Astrocyte (in vitro differentiated cells and primary cell): ENCODE measurements around the gene KCP.

ENCODE experiments used
- EZH2 ChIP-seq: IDR thresholded peaks from 2 replicates; pipeline ENCODE4 v1.6.1; 2012; ENCODE audit warnings: mild to moderate bottlenecking, low read length, inconsistent platforms; ENCODE audit not compliant: insufficient read depth
- TF ChIP-seq, protein P1 (sequence below): IDR thresholded peaks from 2 replicates; pipeline ENCODE4 v1.5.1; 2011; ENCODE audit warnings: low read depth, mild to moderate bottlenecking, inconsistent platforms, low read length, moderate library complexity; ENCODE audit not compliant: insufficient read depth

DNA sequence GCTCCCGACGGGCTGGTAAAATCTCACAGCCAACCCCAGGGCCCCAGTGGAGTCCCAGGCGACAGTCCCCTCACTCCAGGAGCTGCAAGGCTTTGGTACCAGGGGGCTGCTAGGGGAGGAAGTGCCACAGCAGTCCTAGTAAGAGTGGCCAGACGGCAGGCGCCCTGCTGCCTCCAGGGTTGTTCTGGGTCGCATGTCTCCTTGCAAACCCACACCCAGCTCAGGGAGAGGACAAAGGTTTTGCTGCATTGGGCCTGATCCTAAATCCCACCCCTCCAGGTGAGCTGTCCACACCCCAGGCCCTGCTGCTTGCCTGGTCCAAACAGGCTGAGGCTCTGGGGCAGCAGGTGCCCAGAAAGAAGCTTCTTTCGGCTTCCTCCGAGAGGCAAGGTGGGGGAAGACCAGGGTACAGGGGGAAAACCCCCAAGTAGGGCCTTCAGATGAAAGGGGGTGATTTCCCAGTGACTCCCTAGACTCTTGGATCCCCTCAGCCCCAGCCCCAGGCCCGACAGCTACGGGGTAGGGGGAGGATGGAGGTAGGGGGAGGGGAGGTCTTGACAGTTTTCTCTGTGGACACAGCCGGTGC lies 4.2 kb upstream of the KCP start:
- TF ChIP-seq, protein P1, sequence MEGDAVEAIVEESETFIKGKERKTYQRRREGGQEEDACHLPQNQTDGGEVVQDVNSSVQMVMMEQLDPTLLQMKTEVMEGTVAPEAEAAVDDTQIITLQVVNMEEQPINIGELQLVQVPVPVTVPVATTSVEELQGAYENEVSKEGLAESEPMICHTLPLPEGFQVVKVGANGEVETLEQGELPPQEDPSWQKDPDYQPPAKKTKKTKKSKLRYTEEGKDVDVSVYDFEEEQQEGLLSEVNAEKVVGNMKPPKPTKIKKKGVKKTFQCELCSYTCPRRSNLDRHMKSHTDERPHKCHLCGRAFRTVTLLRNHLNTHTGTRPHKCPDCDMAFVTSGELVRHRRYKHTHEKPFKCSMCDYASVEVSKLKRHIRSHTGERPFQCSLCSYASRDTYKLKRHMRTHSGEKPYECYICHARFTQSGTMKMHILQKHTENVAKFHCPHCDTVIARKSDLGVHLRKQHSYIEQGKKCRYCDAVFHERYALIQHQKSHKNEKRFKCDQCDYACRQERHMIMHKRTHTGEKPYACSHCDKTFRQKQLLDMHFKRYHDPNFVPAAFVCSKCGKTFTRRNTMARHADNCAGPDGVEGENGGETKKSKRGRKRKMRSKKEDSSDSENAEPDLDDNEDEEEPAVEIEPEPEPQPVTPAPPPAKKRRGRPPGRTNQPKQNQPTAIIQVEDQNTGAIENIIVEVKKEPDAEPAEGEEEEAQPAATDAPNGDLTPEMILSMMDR: no peak
- TF ChIP-seq EZH2: no peak
